ENCODE results near the gene KIF21A.

The KIF21A gene

DNA sequence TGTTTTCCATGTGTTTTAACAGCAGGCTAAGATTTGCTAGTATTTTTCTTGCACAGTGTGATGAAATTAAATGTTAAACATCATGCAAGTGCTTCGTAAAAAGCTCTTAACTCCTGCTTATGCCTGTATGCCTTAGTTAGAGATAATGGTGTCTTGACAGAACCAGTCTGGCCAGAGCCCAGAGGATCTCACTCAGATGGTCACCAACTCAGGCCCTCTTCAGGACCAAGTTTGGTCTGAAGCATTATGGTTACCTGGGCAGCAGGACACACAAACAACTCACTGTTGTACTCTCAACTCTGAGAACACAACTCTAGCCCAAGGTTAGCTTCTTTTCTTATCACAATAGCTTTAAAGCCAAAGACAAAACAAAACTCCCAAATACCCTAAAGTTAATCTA, 115.4 kb downstream of the KIF21A start:
- no peak overlapping the region for H3K9ac ChIP-seq (ENCODE audit: low read depth, low read length, poor library complexity)
- no peak overlapping the region for H3K18ac ChIP-seq (ENCODE audit: low read length)
- no CpG with 5 or more reads among the region's 1 CpG for WGBS, 2 donors (ENCODE audit: extremely low coverage in 2 of 2, insufficient read length in 2 of 2, insufficient replicate concordance in 1 of 2)
- no peak overlapping the region for H2BK12ac ChIP-seq (ENCODE audit: low read length)
- H3K4me3 ChIP-seq (ENCODE audit: low read length in 2 of 2) = no peak overlapping the region
- no peaks in the 10 kb centered on the region for H3K4me1 ChIP-seq (ENCODE audit: control insufficient read depth in 2 of 2, insufficient read depth in 1 of 2, low read depth in 1 of 2, low read length in 2 of 2)
- no peak overlapping the region for H2BK120ac ChIP-seq (ENCODE audit: low read depth, low read length)
- no peak overlapping the region for H3K23ac ChIP-seq (ENCODE audit: low read depth, low read length, poor library complexity)
- H4K91ac ChIP-seq (ENCODE audit: low read depth, low read length, poor library complexity) = no peak overlapping the region
- no peak overlapping the region for H2AK5ac ChIP-seq (ENCODE audit: low read depth, low read length)
- no peaks in the 10 kb centered on the region for H3K27me3 ChIP-seq (ENCODE audit: control insufficient read depth in 3 of 3, insufficient read depth in 3 of 3, low read depth in 1 of 3, low read length in 3 of 3)
- no peak overlapping the region for H3K4me2 ChIP-seq (ENCODE audit: insufficient read depth, low read length, poor library complexity, severe bottlenecking)
- H2AFZ ChIP-seq (ENCODE audit: low read length) = no peak overlapping the region
- no peak overlapping the region for H4K8ac ChIP-seq (ENCODE audit: low read depth, low read length)
- peaks cover 4 to 94% of the 10 kb centered on the region in 2 donors for H3K36me3 ChIP-seq (replicated peaks in 1 of 2; ENCODE audit: control insufficient read depth in 2 of 2, insufficient read depth in 2 of 2, low read length in 2 of 2)
- no peak overlapping the region for H2BK5ac ChIP-seq (ENCODE audit: low read length)
- H2BK15ac ChIP-seq (ENCODE audit: low read length) = no peak overlapping the region
- no peaks in the 10 kb centered on the region for H3K79me1 ChIP-seq (ENCODE audit: low read depth, low read length)
- H3K4ac ChIP-seq (ENCODE audit: low read length) = no peak overlapping the region
- no peak overlapping the region for H3K14ac ChIP-seq (ENCODE audit: low read length)
- no peaks in the 10 kb centered on the region for H3K9me3 ChIP-seq (replicated peaks in 1 of 2; ENCODE audit: control insufficient read depth in 2 of 2, insufficient read depth in 1 of 2, low read depth in 1 of 2, low read length in 2 of 2)
- H3K27ac ChIP-seq (replicated peaks; ENCODE audit: low read length) = no peak overlapping the region
- no peak for DNase-seq (ENCODE audit: low spot score)

DNA sequence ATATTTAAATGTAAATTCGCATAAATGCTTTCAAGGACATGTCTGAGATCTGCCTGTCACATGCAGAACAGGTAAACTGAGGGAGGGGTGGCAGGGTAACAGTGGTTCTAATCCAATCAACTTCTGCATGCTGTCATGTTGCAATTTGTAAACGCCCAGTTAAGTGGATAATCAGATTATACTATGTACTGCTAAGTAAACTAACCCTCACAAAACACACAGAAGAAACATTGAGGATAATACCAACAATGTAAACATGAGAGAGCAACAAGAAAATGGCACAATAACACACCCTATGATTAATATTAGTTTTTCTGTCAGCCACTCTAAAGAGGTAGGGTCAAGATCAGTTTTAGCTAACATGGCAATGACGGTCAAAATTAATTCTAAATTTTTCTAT, 123.7 kb downstream of the KIF21A start:
- Histone ChIP-seq H4K91ac (ENCODE audit: low read depth, low read length, poor library complexity) (no peak overlapping the region), H2BK120ac (ENCODE audit: low read depth, low read length) (no peak overlapping the region), H3K18ac (ENCODE audit: low read length) (no peak overlapping the region), H2BK5ac (ENCODE audit: low read length) (no peak overlapping the region), H2BK12ac (ENCODE audit: low read length) (no peak overlapping the region), H2BK15ac (ENCODE audit: low read length) (no peak overlapping the region), H3K9me3 (replicated peaks in 1 of 2; ENCODE audit: control insufficient read depth in 2 of 2, insufficient read depth in 1 of 2, low read depth in 1 of 2, low read length in 2 of 2) (no peaks in the 10 kb centered on the region), H2AK5ac (ENCODE audit: low read depth, low read length) (no peak overlapping the region), H3K23ac (ENCODE audit: low read depth, low read length, poor library complexity) (no peak overlapping the region), H3K14ac (ENCODE audit: low read length) (no peak overlapping the region), H2AFZ (ENCODE audit: low read length) (no peak overlapping the region), H3K36me3 (replicated peaks in 1 of 2; ENCODE audit: control insufficient read depth in 2 of 2, insufficient read depth in 2 of 2, low read length in 2 of 2) (peaks cover 2 to 94% of the 10 kb centered on the region in 2 donors), H3K79me1 (ENCODE audit: low read depth, low read length) (no peaks in the 10 kb centered on the region), H4K8ac (ENCODE audit: low read depth, low read length) (no peak overlapping the region), H3K4me2 (ENCODE audit: insufficient read depth, low read length, poor library complexity, severe bottlenecking) (no peak overlapping the region), H3K4ac (ENCODE audit: low read length) (no peak overlapping the region), H3K27me3 (ENCODE audit: control insufficient read depth in 3 of 3, insufficient read depth in 3 of 3, low read depth in 1 of 3, low read length in 3 of 3) (no peaks in the 10 kb centered on the region), H3K4me3 (ENCODE audit: low read length in 2 of 2) (no peak overlapping the region), H3K4me1 (ENCODE audit: control insufficient read depth in 2 of 2, insufficient read depth in 1 of 2, low read depth in 1 of 2, low read length in 2 of 2) (no peaks in the 10 kb centered on the region), H3K27ac (replicated peaks; ENCODE audit: low read length) (no peak overlapping the region), H3K9ac (ENCODE audit: low read depth, low read length, poor library complexity) (no peak overlapping the region)
- no peak for DNase-seq (ENCODE audit: low spot score)
- WGBS, 2 donors (ENCODE audit: extremely low coverage in 2 of 2, insufficient read length in 2 of 2, insufficient replicate concordance in 1 of 2) = no CpG with 5 or more reads among the region's 3 CpGs

DNA sequence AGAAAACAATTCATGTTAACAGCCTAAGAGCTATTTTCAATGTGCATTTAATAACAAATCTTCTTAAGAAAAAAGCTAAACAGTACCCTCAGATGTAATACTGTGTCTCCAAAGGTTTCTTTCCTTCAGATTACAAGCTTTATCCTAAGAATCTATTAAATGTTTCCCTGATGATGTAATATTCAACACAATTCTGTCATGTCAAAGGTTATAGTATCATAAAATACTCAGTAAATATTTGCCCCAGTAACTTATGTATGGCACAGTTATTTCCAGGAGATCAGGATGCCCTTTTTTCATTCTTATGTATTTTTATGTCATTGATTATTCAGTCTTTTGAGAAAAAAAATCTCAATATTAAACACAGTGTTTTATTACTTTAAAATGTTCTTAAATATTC, 128.4 kb downstream of the KIF21A start:
- H3K14ac ChIP-seq (ENCODE audit: low read length) = no peak overlapping the region
- no peak overlapping the region for H3K18ac ChIP-seq (ENCODE audit: low read length)
- no peak overlapping the region for H3K4me2 ChIP-seq (ENCODE audit: insufficient read depth, low read length, poor library complexity, severe bottlenecking)
- H3K4me3 ChIP-seq (ENCODE audit: low read length in 2 of 2) = no peak overlapping the region
- H2AK5ac ChIP-seq (ENCODE audit: low read depth, low read length) = no peak overlapping the region
- no peaks in the 10 kb centered on the region for H3K9me3 ChIP-seq (replicated peaks in 1 of 2; ENCODE audit: control insufficient read depth in 2 of 2, insufficient read depth in 1 of 2, low read depth in 1 of 2, low read length in 2 of 2)
- H3K23ac ChIP-seq (ENCODE audit: low read depth, low read length, poor library complexity) = no peak overlapping the region
- no peak overlapping the region for H4K8ac ChIP-seq (ENCODE audit: low read depth, low read length)
- H2BK12ac ChIP-seq (ENCODE audit: low read length) = no peak overlapping the region
- no peak overlapping the region for H4K91ac ChIP-seq (ENCODE audit: low read depth, low read length, poor library complexity)
- H2AFZ ChIP-seq (ENCODE audit: low read length) = no peak overlapping the region
- no peak overlapping the region for H2BK120ac ChIP-seq (ENCODE audit: low read depth, low read length)
- H2BK15ac ChIP-seq (ENCODE audit: low read length) = no peak overlapping the region
- no peak for DNase-seq (ENCODE audit: low spot score)
- no peak overlapping the region for H3K27ac ChIP-seq (replicated peaks; ENCODE audit: low read length)
- H3K79me1 ChIP-seq (ENCODE audit: low read depth, low read length) = no peaks in the 10 kb centered on the region
- H3K36me3 ChIP-seq (replicated peaks in 1 of 2; ENCODE audit: control insufficient read depth in 2 of 2, insufficient read depth in 2 of 2, low read length in 2 of 2) = peaks cover 2 to 98% of the 10 kb centered on the region in 2 donors
- H3K9ac ChIP-seq (ENCODE audit: low read depth, low read length, poor library complexity) = no peak overlapping the region
- no peak overlapping the region for H3K4ac ChIP-seq (ENCODE audit: low read length)
- H2BK5ac ChIP-seq (ENCODE audit: low read length) = no peak overlapping the region
- H3K4me1 ChIP-seq (ENCODE audit: control insufficient read depth in 2 of 2, insufficient read depth in 1 of 2, low read depth in 1 of 2, low read length in 2 of 2) = no peaks in the 10 kb centered on the region
- H3K27me3 ChIP-seq (ENCODE audit: control insufficient read depth in 3 of 3, insufficient read depth in 3 of 3, low read depth in 1 of 3, low read length in 3 of 3) = no peaks in the 10 kb centered on the region

DNA sequence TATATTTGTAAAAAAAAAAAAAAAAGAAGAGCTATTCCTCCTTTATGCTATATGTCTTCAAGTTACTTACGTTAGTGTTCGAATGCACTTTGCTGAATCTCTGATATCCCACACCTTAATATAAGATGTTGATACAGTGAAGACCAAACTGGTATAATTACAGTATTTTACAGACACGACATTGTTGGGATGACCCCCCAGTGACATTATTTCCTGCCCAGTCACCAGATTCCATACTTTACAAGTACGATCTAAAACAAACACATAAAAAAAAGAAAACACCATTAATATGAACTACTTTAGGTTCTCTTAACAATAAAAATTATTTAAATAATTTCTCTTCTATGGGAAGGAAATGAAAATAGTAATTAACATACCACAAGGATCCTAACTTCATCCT, 133.4 kb downstream of the KIF21A start:
- no peak overlapping the region for H2AK5ac ChIP-seq (ENCODE audit: low read depth, low read length)
- H4K8ac ChIP-seq (ENCODE audit: low read depth, low read length) = no peak overlapping the region
- no peak overlapping the region for H3K9ac ChIP-seq (ENCODE audit: low read depth, low read length, poor library complexity)
- no peak overlapping the region for H3K14ac ChIP-seq (ENCODE audit: low read length)
- H3K79me1 ChIP-seq (ENCODE audit: low read depth, low read length) = no peaks in the 10 kb centered on the region
- H2BK120ac ChIP-seq (ENCODE audit: low read depth, low read length) = no peak overlapping the region
- H3K27ac ChIP-seq (replicated peaks; ENCODE audit: low read length) = no peak overlapping the region
- H3K27me3 ChIP-seq (ENCODE audit: control insufficient read depth in 3 of 3, insufficient read depth in 3 of 3, low read depth in 1 of 3, low read length in 3 of 3) = no peaks in the 10 kb centered on the region
- no peak overlapping the region for H2BK12ac ChIP-seq (ENCODE audit: low read length)
- no peak overlapping the region for H3K4me3 ChIP-seq (ENCODE audit: low read length in 2 of 2)
- H3K4ac ChIP-seq (ENCODE audit: low read length) = no peak overlapping the region
- H3K4me1 ChIP-seq (ENCODE audit: control insufficient read depth in 2 of 2, insufficient read depth in 1 of 2, low read depth in 1 of 2, low read length in 2 of 2) = no peaks in the 10 kb centered on the region
- no peaks in the 10 kb centered on the region for H3K9me3 ChIP-seq (replicated peaks in 1 of 2; ENCODE audit: control insufficient read depth in 2 of 2, insufficient read depth in 1 of 2, low read depth in 1 of 2, low read length in 2 of 2)
- WGBS, 2 donors (ENCODE audit: extremely low coverage in 2 of 2, insufficient read length in 2 of 2, insufficient replicate concordance in 1 of 2) = no CpG with 5 or more reads among the region's 4 CpGs
- H3K18ac ChIP-seq (ENCODE audit: low read length) = no peak overlapping the region
- no peak overlapping the region for H2BK15ac ChIP-seq (ENCODE audit: low read length)
- no peak overlapping the region for H2BK5ac ChIP-seq (ENCODE audit: low read length)
- H4K91ac ChIP-seq (ENCODE audit: low read depth, low read length, poor library complexity) = no peak overlapping the region
- H2AFZ ChIP-seq (ENCODE audit: low read length) = no peak overlapping the region
- H3K36me3 ChIP-seq (replicated peaks in 1 of 2; ENCODE audit: control insufficient read depth in 2 of 2, insufficient read depth in 2 of 2, low read length in 2 of 2) = peaks cover 3 to 99% of the 10 kb centered on the region in 2 donors
- DNase-seq (ENCODE audit: low spot score) = no peak
- H3K4me2 ChIP-seq (ENCODE audit: insufficient read depth, low read length, poor library complexity, severe bottlenecking) = no peak overlapping the region
- H3K23ac ChIP-seq (ENCODE audit: low read depth, low read length, poor library complexity) = no peak overlapping the region
